ENCODE results near the gene NCS1.

GRCh38 chr9:130194378-130194932 lies 22.3 kb downstream of the NCS1 start:
- no peak for TF ChIP-seq POLR2AphosphoS5 (IDR thresholded peaks at IDR 0.05; ENCODE audit: low read depth, low read length)
- TF ChIP-seq POLR2A (IDR thresholded peaks at IDR 0.05; ENCODE audit: low read depth, low read length) = no peak

Measured in GM12892 (cell line).